NK-92 (cell line): ENCODE data around the gene NR1I2.

Source experiments
- DNase-seq: peaks from one replicate; lab custom pipeline; 2025; ENCODE audit not compliant: unreplicated experiment; lab: John Stamatoyannopoulos, UW

NR1I2 gene

DNA sequence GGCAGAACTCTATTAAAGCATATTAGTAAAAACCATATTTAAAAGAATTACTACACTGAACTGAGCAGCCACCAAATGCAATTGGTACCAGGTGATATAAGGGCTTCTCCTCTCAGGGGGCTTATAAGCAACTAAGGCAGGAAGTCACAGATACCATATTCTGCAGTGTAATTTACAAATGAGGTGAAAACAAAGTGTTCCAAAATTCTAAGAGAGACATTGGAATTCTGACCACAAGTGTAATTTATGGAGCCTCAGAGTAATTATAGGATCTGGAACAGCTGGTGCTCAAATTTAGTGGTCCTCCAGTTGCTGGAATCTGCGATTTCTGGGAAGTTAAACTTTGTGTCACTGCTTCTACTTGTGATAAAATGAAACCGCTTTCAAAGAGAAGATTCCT, 3.1 kb upstream of the NR1I2 start:
- no peak for DNase-seq

DNA sequence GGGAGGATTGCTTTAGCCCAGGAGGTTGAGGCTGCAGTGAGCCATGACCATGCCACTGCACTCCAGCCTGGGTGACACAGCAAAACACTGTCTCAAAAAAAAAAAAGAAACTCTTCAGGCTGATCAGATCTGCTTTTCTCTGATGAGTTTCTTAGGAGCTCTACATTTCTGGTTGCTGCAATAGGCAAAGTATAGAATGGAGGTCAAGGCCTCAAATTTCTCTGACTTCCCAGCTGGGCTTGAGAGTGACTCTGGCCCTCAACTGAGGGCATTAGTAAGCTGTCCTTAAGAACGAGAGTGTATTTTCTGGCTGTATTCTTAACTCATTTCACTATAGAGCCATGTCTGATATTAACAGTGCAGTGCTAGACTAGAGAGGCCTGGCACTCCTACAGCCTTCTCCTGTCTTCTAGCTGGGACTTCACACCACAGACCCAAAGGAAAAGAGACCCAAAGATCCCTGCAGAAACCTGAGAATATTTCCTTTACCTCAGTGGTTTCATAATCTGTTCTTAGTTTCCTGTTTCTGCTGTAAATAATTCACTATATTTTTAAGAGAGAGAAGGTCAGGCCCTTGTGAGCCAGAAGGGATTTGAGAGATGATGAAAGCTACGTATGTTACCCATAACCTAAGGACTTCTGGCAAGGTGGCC, 2.0 kb upstream of the NR1I2 start:
- DNase-seq: no peak

DNA sequence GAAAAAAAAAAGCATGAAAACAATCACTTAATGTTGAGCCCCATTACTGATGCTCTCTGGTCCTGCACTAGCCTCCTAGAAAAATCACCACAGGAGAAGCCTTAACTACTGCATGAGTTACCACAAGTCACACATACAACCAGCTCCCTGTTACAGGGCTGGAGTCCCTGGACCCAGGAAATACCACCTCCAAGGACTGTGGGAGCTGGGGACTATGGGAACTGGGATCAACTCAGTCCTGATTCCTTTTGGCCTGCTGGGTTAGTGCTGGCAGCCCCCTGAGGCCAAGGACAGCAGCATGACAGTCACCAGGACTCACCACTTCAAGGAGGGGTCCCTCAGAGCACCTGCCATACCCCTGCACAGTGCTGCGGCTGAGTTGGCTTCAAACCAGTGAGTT, 559 bp downstream of the NR1I2 start:
- no peak for DNase-seq

DNA sequence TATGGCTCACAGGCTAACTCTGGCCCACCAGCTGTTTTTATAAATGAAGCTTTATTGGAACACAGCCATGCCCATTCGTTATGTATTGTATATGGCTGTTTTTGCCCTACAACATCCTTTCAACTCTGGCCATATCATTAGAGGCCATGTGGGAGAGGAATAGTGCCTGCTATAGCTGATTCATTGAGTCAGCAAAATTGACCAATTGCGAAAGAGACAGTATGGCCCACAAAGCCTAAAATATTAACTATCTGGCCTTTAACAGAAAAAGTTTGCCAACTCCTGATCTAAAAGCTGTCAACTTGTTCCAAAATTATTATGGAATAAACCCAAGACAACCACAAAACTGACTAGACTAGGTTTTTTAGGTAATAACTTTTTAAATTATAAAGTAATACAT, 1.4 kb downstream of the NR1I2 start:
- no peak for DNase-seq

DNA sequence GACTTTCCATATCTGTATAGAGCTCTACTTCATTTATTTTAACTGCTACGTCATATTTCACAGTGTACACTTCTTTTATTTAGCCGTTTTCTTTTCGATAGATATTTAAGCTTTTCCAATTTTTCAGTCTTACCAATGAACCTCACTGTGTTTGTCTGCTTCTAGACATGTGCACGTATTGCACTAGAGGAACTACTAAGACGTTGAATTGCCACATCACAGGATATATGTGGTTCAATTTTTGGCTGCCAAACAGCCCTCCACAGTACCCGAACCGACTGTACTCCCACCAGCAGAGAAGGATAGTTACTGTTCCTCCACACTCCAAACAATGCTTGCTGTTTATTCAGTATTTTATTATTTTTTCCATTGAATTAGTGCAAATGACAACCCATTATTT, 2.0 kb downstream of the NR1I2 start:
- no peak for DNase-seq

DNA sequence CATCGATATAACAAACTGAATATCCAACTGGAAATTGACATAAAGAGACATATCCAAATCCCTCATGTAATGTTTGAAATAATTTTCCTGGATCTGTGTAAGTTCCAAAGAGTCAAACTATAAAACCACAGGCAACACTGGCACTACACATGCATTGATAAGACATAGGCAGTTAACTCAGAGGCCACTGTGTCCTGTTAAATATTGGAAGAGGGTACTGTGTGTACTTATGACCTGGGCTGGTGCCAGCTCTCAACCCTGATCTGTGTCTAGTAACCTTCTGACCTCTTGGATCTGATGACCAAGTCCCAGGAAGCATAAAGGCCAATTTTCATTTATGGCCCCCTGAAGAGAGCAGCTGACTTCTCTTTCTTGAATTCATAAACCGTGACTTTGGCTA, 4.5 kb downstream of the NR1I2 start:
- DNase-seq: no peak

DNA sequence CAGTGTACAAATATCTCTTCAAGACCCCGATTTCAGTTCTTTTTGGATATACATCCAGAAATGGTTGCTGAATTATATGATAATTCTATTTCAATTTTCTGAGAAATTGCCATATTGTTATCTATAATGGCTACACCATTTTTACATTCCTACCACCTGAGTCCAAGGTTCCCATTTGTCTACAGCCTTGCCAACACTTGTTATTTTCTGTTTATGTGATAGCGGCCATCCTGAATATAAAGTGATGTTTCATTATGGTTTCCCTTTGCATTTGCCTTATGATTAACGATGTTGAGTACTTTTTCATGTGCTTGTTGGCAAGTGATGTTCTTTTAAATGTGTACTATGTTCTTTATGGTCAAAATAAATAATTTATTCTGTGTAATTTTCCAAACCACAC, 8.5 kb downstream of the NR1I2 start:
- DNase-seq: no peak

DNA sequence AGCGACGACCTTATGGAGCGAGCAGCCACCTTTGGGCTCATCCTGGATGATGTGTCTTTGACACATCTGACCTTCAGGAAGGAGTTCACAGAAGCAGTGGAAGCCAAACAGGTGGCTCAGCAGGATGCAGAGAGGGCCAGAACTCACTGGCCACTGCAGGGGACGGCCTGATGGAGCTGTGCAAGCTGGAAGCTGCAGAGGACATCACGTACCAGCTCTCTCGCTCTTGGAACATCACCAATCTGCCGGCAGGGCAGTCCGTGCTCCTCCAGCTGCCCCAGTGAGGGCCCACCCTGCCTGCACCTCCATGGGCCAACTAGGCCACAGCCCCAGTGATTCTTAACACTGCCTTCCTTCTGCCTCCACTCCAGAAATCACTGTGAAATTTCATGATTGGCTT, 10.4 kb downstream of the NR1I2 start:
- no peak for DNase-seq

DNA sequence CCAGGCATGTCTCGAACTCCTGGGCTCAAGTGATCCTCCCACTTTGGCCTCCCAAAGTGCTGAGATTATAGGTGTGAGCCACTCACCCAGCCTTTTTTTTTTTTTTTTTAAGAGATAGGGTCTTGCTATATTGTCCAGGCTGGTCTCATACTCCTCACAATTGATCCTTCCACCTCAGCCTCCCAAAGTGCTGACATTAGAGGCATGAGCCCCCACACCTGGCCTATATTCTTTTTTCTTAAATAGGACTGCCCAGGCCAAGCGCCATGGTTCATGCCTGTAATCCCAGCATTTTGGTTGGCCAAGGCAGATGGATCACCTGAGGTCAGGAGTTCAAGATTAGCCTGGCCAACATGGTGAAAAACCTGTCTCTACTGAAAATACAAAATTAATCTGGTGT, 12.5 kb downstream of the NR1I2 start:
- no peak for DNase-seq

DNA sequence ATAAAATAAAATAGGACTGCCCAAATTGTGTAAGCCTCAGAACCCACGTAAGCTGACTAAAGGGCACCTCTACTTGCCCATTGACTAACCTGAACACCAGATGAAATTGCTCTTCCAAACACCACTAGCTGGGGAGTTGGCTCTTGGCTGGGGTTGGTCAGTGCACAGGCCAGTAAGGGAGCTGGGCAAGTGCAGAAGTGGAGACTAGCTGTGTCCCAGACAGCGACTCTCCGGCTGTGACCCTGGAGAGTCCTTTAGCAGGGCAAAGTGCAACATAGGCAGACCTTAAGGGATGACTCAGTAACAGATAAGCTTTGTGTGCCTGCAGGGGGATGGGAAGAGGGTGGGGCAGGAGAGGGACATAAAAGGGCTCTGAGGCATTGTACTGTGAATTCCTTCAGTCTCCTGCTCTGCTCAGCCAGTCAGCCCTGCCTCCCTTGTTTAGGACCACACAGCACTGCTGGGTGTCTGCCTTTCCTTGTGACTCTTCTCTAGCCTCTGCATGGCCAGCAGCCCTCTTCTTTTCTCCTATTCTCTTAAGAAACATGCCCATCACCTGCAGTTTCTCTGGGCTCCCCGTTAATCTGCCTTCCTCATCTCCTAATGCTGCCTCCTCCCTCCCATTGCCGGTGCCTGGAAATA, 13.2 kb downstream of the NR1I2 start:
- DNase-seq: no peak

DNA sequence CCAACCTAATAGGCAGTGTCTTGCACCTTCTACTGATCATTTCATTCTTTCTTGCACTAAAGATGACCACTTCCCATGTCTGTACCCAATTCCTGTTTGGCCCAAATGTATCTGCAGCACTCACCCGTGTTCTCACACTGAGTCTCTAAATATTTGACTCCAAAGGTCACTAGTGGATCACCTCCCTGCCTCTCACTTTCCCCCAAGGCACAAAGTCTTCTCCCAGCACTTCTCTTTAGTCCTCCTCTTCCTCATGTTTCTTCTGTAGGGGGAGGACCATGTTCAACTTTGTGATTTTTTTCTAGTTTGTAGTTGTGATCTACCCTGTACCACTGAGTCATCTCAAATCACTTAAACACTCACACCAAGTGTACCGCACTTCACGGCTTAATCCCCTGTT, 13.9 kb downstream of the NR1I2 start:
- no peak for DNase-seq

DNA sequence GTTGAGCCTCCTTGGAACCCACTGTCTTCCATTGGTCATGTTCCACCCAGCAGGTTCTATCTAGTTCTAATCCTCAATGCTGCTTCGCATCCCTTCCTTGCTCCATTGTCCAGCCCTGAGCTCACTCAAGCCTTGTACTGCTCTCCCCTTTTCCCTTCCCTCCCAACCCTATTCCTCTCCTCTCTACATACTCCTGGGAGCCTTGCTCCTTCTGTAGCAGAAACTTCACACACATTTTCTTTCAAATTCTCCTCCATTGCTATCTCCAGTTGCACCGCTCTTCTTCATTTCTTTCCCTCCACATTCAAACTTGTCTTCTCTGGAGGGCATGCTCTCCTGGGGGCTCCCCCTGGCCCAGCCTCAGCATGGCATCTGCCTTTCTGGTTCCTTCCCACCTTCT, 14.5 kb downstream of the NR1I2 start:
- no peak for DNase-seq

DNA sequence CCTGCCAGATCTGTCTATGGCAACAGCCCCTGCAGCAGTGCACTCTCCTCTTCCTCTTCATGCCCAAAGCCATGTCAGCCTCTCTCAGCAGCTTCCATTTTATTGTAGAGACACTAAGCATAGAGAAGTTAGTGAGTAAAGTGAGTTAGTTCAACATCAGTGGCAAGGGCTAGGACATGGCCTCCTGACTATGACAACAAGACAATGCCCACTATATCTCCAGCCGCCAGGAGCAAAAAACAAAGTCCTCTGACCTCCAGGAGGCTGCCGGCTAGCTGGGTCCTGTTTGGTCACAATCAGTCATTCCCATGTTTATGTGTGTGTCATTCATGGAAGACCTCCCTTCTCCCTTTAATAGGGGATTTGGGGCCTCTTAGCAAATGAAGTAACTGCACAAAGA, 14.9 kb downstream of the NR1I2 start:
- no peak for DNase-seq

DNA sequence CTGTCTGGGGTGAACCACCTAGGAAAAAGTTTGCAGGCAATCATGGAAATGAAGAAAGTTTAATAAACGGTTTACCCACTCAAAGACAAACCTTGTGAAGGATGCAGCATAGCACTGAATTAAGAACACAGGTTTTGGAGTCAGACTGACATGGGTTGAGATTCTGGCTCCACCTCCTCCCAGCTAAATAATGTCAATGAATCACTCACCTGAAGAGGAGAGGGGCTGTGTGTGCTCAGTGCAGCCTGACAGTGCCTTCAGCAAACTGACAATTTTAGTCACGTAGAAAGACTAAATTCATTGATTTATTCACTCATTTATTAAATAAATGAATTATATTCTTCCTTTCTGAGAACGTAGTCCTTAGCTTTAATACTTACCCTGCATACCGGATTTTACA, 18.9 kb downstream of the NR1I2 start:
- no peak for DNase-seq

DNA sequence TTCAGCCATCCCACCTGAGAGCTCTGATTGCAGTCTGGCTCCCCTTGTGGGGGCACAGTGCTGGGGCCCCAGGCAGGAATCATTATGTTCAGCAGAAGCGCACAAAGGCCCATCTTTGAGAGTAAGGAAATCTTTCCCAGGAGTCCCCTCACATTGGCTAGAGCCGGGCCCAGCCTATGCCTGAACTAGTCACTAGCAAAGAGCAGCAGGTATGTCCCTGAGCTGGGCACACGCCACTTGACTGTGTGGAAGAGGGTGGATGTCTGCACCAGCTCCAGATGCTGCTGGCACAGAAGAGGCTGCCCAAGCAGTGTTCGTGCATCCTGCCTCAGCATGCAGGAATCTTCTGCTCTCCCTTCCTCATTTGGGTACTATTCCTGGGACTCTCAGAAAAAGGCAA, 26.3 kb downstream of the NR1I2 start:
- no peak for DNase-seq

DNA sequence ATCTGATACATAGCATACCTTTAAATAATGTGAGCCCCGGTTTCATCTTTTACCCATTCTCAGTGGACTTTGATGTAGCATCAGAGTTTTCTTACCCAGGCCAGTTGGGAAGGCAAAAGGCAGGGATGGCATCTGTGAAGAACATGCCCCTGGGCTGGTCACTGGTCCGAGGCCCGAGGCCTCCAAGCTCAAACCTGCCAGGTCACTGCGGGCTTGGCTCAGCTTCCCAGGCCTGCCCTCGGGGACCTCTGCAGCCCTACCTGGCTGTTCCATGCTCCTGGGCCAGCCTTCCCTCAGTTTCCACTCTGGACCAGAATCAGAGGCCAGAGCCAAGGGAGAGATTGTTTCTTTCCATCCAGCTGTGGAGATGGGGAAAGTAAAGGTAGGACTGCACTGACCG, 26.9 kb downstream of the NR1I2 start:
- no peak for DNase-seq

DNA sequence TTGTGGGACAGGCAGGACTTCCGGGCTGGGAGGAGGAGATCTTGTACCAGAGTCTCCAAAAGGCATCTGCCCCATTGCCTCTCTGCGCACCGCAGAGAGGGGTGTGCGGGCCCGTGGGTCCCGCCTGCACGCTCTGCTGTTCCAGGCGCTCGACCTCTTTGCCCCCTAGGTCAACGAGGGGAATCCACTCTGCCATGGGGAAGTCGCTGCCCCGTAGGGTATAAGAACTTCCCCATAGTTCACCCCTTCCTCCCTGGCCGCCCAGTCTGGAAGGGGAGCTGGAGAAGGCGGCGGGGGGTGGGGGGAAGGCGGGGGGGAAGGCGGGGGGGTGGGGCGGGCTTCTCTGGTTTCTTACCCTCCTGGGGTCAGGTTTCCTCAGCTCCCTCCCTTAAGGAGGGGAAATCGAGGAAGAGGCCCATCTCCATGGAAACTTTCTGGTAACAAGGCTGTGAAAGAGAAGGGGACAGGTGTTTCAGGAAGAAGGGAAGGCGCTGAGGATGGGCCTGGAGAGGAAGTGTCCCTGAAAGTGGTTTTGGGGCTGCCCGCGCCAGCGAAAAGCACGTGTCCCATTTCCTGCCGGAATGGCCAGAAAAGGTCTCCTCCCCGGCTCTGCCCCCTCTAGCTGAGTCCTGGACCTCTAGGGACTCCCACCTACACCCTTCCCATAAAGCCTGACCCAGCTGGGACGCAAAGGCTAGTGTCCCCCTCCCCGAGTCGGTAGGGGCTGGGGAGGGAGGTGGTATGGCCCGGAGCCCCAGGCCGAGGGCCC, 27.5 kb downstream of the NR1I2 start:
- no peak for DNase-seq

DNA sequence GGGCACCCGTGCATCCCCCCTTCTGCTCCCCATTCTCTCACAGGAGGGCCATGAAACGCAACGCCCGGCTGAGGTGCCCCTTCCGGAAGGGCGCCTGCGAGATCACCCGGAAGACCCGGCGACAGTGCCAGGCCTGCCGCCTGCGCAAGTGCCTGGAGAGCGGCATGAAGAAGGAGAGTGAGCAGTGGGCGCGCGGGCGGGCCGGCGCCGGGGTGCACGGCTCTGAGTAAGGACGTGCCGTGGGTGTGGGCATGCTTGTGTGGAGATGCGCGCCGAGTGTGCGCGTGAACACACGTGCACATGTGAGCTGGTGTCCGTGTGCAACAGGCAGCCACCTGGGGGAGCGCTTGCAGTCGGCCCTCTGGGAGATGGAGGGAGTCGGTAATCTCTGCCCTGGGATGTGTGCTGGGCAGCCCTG, 28.1 kb downstream of the NR1I2 start:
- DNase-seq: no peak

DNA sequence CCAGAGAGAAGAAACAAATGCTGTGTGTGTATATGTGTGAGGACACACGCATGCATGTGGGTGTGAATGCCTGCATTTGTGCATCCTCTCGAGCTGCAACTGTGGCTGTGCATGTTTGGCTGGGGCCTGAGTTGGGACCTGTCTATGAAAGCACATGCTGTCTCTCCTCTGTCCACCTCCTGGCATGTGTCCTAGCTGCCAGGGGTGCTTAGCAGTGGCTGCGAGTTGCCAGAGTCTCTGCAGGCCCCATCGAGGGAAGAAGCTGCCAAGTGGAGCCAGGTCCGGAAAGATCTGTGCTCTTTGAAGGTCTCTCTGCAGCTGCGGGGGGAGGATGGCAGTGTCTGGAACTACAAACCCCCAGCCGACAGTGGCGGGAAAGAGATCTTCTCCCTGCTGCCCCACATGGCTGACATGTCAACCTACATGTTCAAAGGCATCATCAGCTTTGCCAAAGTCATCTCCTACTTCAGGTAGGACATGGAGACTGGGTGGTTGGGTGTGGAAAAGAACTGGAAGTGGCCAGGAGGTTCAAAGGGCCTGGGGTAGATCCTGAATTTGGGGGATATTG, 30.7 kb downstream of the NR1I2 start:
- DNase-seq: no peak

DNA sequence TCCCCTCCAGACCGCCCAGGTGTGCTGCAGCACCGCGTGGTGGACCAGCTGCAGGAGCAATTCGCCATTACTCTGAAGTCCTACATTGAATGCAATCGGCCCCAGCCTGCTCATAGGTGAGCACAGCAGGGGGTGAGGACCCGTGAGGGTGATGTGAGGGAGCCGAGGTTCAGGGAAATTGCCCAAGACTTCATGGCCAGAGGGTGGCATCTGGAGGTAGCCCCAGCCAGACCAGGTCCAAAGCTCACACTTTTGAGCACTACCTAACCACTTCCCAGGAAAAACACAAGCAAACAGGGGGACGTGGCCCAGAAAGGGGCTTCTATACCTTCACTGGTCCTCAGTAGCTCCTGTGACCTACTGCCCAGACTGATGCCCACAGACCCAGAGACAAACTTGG, 33.8 kb downstream of the NR1I2 start:
- DNase-seq: no peak

DNA sequence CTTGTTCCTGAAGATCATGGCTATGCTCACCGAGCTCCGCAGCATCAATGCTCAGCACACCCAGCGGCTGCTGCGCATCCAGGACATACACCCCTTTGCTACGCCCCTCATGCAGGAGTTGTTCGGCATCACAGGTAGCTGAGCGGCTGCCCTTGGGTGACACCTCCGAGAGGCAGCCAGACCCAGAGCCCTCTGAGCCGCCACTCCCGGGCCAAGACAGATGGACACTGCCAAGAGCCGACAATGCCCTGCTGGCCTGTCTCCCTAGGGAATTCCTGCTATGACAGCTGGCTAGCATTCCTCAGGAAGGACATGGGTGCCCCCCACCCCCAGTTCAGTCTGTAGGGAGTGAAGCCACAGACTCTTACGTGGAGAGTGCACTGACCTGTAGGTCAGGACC, 35.2 kb downstream of the NR1I2 start:
- DNase-seq: no peak
